ENCODE measurements around the gene ATP2A2.
A peak's percentile ranks its signal among the peaks of the same experiment; 100 is the strongest.
"Not testable (repeated sequence)": the region's sequence is repeated elsewhere in the genome, so short reads cannot be mapped to it uniquely, and the experiment has no call there.

Gene ATP2A2

DNA sequence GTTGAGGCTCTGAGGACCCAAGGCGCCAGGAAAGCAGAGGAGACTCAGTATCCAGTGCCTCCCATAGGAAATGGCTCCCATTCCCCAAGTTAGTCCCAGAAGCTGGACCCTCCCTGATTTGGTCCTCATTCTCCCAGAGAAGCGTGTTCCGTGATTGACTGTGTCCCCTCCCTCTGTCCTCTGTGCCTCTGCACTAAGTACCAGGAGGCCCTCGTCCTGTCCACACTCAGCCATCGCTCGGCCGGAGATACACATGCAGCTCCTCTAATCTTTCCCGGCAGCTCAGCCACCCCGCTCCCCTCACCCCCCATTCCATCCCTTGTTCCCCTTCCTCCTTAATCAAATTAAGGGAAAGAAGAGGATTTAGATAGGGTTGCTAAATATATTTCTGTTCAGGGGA, 28.3 kb upstream of the ATP2A2 start:
- Mint-ChIP-seq H3K36me3 (no peaks in the 10 kb centered on the region), H3K9me3 (no peaks in the 10 kb centered on the region), H3K4me3 (no peak overlapping the region), H3K4me1 (no peaks in the 10 kb centered on the region), H3K27ac (peak overlapping the region; percentile 12), H3K27me3 (no peaks in the 10 kb centered on the region)

DNA sequence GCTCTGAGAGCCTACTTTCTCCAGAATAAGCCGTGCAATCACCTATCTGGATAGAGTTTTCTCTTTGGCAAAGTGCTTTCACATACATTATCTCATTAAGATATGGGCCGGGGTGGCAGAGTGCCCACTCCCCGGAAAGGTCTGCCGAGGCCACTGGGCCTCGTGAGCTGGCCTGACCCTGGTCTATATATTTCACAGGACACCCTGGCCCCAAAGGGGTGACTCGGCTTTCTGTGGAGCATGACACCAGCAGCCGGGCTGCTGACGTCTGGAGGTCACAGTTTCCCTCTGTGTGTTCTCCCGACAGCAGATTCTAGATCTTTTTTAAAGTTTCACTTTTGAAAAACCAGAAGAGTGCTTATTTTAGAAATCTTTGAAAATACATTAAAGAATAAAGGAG, 27.9 kb upstream of the ATP2A2 start:
- no peak overlapping the region for H3K4me3 Mint-ChIP-seq
- H3K27me3 Mint-ChIP-seq = no peaks in the 10 kb centered on the region
- no peaks in the 10 kb centered on the region for H3K9me3 Mint-ChIP-seq
- H3K27ac Mint-ChIP-seq = no peak overlapping the region
- no peaks in the 10 kb centered on the region for H3K36me3 Mint-ChIP-seq
- H3K4me1 Mint-ChIP-seq = no peaks in the 10 kb centered on the region

DNA sequence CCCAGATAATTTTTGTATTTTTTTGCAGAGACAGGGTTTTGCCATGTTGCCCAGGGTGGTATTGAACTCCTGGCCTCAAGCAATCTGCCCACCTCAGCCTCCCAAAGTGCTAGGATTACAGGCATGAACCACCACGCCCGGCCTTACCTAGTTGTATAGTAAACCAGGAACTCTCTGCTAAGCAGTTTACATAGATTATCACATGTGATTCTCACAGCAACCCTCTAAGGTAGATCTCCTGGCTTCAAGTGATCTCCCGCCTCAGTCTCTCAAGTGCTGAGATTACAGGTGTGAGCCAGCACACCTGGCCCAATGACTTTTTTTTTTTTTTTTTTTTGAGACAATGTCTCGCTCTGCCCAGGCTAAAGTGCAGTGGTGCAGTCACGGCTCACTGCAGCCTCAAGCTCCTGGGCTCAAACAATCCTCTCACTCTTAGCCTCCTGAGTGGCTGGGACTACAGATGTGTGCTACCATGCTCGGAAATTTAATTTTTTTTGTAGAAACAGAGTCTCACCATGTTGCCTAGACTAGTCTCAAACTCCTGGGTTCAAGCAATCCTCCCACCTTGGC, 26.0 kb upstream of the ATP2A2 start:
- Mint-ChIP-seq H3K36me3 (no peaks in the 10 kb centered on the region), H3K4me3 (no peak overlapping the region), H3K4me1 (no peaks in the 10 kb centered on the region)

DNA sequence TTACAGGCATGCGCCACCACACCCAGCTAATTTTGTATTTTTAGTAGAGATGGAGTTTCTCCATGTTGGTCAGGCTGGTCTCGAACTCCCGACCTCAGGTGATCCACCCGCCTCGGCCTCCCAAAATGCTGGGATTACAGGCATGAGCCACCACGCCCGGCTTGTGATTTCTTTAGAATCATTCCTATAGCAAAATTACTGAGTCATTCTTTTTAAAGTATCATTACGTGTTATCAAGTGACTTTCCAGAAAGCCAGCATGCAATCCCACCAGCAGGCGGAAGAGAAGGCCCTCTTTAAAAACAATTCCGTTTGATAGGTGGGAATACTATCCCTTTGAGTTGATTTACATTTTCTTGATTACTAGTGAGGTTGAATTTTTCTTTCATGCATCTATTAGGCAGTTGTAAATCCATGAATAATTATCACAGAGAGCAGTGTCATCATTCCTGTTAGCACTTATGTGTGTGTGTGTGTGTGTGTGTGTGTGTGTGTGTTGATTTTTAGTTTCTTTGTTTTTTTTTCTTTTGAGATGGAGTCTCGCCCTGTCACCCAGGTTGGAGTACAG, 25.1 kb upstream of the ATP2A2 start:
- H3K27ac Mint-ChIP-seq, H3K36me3 Mint-ChIP-seq, H3K27me3 Mint-ChIP-seq, H3K4me1 Mint-ChIP-seq, H3K4me3 Mint-ChIP-seq, H3K9me3 Mint-ChIP-seq: not testable (repeated sequence)

More for the DNA sequence above, 26.0 kb upstream of the ATP2A2 start:
- Mint-ChIP-seq H3K9me3 (no peaks in the 10 kb centered on the region), H3K27me3 (no peaks in the 10 kb centered on the region), H3K27ac (no peak overlapping the region)

DNA sequence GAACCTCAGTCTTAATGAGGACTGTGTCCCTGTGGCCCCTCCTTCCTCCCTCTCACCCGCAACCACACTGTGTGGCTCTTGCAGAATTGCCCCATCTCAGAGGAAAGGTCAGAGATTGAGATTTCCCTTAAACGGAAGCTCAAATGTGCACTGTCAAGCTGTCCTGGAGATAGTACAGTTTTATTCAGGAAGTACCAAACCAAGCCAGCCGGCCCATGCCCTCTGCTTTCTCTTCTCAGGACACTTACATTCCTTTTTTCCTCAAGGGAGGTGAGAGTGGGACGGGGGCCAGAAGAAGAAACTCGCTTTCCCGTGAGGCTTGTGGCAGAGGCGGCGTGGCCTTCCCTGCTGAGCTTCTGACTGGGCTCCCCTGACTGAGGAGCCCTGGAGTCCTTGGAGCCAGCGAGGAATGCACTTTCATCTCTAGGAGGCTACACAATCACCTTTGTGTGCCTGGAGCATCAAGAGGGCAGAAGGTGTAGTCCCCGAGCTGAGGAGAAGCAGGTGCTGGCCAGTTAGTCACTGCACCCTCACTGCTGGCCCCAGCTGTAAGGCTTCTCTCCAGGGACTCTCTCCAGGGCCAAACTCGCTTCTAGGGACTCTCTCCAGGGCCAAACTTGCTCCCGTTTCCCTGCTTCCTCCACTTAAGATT, 24.1 kb upstream of the ATP2A2 start:
- no peaks in the 10 kb centered on the region for H3K27me3 Mint-ChIP-seq
- H3K36me3 Mint-ChIP-seq = no peaks in the 10 kb centered on the region
- H3K4me3 Mint-ChIP-seq = no peak overlapping the region
- H3K27ac Mint-ChIP-seq = no peak overlapping the region
- no peaks in the 10 kb centered on the region for H3K9me3 Mint-ChIP-seq
- no peaks in the 10 kb centered on the region for H3K4me1 Mint-ChIP-seq

DNA sequence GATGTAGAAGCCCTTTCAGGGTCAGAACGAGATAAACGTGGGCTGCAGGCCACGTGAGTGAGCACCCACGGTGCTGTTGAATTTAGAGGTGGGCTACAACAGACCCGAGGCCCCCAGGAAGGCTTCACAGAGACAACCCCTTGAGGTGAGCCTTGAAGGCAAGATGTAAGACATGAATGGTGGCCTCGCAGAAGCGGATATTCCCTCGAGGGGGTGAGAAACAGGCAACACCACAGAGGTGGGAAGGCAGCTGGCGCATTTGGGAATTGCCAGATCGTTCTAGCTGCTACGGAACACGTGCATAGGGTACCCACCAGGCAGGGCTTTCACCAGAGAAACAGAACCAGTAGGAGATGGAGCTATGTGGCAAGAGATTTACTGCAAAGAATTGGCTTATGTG, 22.6 kb upstream of the ATP2A2 start:
- no peak overlapping the region for H3K4me3 Mint-ChIP-seq
- no peaks in the 10 kb centered on the region for H3K4me1 Mint-ChIP-seq
- H3K36me3 Mint-ChIP-seq = no peaks in the 10 kb centered on the region
- no peaks in the 10 kb centered on the region for H3K27me3 Mint-ChIP-seq
- H3K27ac Mint-ChIP-seq = no peak overlapping the region
- H3K9me3 Mint-ChIP-seq = no peaks in the 10 kb centered on the region

DNA sequence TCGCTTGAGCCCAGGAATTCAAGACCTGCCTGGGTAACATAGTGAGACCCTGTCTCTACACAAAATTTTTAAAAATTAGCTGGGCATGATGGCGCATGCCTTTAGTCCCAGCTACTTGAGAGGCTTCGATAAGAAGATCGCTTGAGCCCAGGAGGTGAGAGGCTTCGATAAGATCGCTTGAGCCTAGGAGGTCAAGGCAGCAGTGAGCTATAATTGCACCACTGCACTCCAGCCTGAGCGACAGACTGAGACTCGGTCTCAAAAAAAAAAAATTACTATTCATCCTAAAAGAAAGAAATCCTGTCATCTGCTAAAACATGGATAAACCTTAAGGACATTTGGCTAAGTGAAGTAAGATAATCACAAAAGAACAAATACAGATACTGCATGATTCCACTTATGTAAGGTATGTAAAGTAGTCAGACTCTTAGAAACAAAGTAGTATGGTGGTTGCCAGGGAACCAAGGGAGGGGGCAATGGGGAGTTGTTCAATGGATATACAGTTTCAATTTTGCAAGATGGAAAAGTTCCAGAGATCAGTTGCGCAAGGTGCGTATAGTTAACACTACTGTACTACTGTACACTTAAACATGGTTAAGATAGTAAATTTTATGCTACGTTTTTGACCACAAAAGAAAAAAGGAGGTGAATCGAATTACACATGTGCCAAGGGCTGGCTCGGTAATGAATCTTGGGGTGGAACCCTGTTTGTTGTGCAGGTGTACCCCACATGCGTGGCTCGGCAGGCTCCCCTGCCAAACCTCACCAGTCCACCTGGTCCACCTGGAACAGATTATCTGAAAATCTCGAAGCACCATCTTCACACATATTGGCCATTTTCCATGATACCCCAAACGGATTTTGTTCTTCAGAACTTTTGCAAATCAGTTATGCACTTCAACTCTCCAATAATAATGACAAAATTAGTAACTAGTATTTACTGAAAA, 18.3 kb upstream of the ATP2A2 start:
- H3K9me3 Mint-ChIP-seq = no peaks in the 10 kb centered on the region
- no peaks in the 10 kb centered on the region for H3K27me3 Mint-ChIP-seq
- no peak overlapping the region for H3K27ac Mint-ChIP-seq
- H3K4me3 Mint-ChIP-seq = no peak overlapping the region
- no peaks in the 10 kb centered on the region for H3K36me3 Mint-ChIP-seq
- H3K4me1 Mint-ChIP-seq = no peaks in the 10 kb centered on the region

DNA sequence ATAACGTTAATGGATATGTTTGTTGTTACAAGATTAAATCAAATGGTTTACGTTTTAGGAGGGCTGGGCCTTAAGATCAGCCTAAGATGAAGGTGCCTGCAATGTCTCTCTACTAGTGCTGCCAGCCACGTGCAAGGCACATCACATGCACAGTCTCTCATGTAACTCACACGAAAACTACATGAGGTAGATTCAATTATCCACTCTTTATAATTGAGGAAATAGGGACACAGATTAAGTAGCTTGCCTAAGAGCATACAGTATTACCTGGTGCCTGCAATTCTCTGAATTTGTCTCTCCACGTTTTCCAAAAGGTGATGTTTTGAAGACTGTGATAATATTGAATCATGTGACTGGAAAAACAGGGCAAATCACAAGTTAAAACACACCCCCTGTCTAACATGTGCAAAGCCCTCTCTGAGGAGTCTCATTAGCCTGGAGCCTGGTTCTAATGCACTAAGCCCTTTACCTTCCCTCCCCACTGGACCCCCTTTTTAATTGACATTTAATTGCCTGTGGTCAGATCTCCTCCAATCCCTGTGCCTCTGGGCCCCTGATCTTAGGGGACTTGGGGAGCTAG, 14.6 kb upstream of the ATP2A2 start:
- Mint-ChIP-seq H3K36me3 (no peaks in the 10 kb centered on the region), H3K27me3 (peaks cover 3% of the 10 kb centered on the region), H3K4me1 (no peaks in the 10 kb centered on the region), H3K27ac (no peak overlapping the region), H3K9me3 (no peaks in the 10 kb centered on the region), H3K4me3 (no peak overlapping the region)

DNA sequence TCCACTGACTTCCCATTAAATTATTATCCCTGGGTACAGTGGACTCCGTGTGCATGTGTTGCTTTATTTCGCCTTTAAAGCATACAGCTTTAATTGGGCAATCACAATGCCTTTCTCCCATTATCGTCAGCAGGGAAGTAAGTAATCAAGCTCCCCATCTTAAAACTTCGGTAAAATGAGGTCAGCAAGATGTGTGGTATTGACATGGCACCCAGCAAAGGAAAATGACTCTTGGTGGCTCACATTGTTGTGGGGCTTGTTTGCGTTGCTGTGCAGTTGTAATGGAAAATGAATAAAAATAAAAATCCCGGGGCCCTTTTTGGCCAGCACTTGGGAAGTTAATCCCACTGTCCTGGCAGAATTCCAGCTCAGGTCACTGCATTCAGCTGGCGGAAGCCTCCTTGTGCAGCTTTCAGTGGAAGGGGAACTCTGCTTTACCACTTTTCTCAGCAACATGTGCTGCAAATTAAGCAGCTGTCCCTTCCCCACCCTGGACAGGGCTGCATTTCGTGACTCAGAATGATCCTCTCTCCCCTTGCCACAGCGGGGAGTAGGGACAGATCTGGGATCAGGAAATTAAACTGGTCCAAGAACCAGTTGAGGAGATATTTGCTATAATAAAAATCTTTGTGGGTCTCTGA, 13.9 kb upstream of the ATP2A2 start:
- H3K27me3 Mint-ChIP-seq = peaks cover 3% of the 10 kb centered on the region
- H3K27ac Mint-ChIP-seq = no peak overlapping the region
- no peaks in the 10 kb centered on the region for H3K9me3 Mint-ChIP-seq
- no peaks in the 10 kb centered on the region for H3K4me1 Mint-ChIP-seq
- no peaks in the 10 kb centered on the region for H3K36me3 Mint-ChIP-seq
- no peak overlapping the region for H3K4me3 Mint-ChIP-seq

DNA sequence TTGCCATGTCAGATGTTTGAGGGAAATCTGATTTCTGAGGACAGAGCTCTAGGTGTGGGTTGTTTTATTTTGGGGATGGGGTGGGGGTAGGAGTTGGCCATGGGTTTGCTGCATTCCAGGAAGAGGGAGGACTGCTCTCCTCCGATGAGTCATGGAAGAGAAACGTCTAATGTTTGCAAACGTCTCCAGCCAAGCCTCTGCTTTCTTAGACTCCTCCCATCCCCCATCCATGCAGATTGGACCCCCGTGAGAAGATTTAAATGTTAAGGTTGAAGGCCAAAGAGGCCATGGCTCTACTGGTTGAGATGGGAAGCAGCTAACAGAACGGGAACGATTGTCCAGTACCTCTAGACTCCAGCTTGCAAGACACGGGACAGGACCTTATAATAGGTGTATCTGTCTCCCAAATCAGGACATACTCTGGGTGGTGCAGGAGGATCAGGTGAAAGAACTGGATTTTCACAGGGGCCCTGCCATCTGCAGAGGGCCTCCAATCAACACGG, 11.4 kb upstream of the ATP2A2 start:
- Mint-ChIP-seq H3K9me3 (no peaks in the 10 kb centered on the region), H3K36me3 (peaks cover 2% of the 10 kb centered on the region), H3K4me3 (no peak overlapping the region), H3K27ac (no peak overlapping the region), H3K4me1 (no peaks in the 10 kb centered on the region), H3K27me3 (peaks cover 3% of the 10 kb centered on the region)

DNA sequence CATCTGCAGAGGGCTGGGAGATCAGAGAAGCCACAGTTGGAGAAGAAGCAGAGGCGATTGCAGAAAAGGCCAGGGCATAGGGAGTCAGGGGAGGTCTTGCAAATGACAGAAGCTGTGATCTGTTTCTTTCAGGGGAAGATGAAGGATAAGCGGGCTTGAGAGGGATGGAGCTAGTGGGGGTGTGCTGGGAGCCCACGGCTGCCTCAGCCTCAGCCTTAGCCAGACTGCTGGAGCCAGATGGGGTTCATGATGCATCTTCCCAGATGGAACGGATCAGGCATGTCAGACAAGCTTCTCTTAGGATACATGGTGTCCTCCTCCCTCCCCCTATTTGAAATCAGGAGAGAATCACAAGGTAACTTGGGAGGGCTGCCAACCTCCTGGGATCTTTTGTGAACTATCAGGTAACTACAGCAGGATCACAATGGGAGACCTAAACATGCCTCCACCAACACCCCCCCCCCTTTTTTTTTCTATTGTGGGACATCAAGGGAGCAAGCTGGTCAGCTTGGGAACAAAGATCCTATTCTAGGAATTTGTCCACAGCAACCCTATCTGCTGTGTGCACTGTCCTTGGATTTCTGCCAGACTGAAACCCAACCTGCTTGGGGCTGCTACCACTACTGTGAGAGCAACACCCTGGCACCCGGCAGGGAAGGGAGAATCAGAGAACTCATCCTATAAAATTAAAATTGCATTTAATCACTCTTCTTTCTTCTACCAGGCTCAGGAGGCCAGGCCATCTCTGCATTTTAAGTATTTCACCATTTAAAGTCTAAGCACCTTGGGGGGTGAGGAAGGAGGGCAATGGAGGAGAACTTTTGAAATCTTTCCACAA, 10.7 kb upstream of the ATP2A2 start:
- no peaks in the 10 kb centered on the region for H3K4me1 Mint-ChIP-seq
- peaks cover 2% of the 10 kb centered on the region for H3K36me3 Mint-ChIP-seq
- no peaks in the 10 kb centered on the region for H3K9me3 Mint-ChIP-seq
- H3K27me3 Mint-ChIP-seq = peaks cover 3% of the 10 kb centered on the region
- H3K27ac Mint-ChIP-seq = no peak overlapping the region
- H3K4me3 Mint-ChIP-seq = no peak overlapping the region

DNA sequence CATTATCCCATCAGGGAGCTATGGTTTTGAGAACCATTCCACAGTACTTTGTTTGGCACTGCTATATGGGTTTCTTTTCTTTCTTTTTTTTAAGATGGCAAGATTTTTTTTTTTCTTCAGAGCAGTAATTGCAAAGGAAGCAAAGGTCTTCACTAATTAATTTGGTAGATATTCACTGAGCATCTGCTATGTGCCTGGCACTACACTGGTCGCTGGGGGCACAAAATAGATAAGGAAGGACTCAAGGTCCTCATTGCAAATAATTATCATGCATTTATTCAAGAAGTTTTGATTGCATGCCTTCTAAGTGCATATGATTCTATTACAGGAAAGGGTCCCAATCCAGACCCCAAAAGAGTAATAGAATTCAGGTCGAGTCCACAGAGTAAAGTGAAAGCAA, 10.0 kb upstream of the ATP2A2 start:
- no peaks in the 10 kb centered on the region for H3K9me3 Mint-ChIP-seq
- no peaks in the 10 kb centered on the region for H3K4me1 Mint-ChIP-seq
- H3K27me3 Mint-ChIP-seq = peaks cover 3% of the 10 kb centered on the region
- no peak overlapping the region for H3K4me3 Mint-ChIP-seq
- no peak overlapping the region for H3K27ac Mint-ChIP-seq
- peaks cover 2% of the 10 kb centered on the region for H3K36me3 Mint-ChIP-seq

DNA sequence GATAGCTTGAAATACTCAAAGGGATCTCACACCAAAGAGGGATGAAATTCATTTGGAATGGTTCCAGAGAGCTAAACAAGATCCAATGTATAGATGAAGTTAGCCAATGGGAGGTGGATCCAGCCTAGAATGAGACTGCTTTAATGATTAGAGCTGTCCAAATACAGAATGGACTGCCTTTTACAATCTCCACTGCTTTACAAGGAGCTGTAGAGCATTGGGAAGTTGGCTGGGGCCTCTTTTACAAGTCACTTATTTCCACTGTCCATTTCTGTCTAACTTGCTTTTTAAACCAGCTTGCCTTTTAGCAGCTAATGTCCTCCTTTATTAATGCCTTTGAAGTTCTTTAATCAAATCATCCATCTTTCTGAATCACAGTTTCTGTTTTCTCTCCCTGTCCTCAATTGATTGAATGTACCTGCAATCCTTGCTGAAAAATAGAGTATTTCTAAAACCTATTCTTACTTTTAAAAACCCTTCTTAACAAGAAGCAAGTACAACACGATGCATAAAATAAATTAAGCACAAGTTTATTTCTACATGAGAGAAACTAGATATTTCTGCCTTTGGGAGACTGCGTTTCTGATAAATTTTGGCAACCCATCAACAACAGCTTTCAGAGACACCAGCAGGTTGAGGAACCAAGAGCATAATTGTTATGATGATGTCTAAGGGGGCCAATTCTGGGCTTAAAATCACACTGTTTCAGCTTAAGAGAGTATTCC, 3.4 kb upstream of the ATP2A2 start:
- Mint-ChIP-seq H3K27ac (no peak overlapping the region), H3K27me3 (no peaks in the 10 kb centered on the region), H3K4me3 (no peak overlapping the region), H3K36me3 (peaks cover 3% of the 10 kb centered on the region), H3K4me1 (peaks cover 6% of the 10 kb centered on the region), H3K9me3 (no peaks in the 10 kb centered on the region)

DNA sequence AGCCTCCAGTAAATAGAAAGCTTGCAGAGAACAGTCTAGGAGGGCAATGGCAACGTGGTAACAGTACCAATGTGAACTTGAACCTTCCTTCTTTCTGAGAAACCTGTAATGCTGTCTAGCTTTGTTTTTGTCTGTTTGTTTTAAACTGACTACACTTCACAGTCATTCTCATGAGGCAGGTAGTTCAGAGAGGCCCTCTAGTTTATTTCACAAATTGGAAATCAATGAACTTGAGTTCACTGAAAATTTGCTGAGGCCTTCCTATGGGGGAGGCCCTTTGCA, 2.9 kb upstream of the ATP2A2 start:
- Mint-ChIP-seq H3K4me1 (peaks cover 10% of the 10 kb centered on the region), H3K27me3 (no peaks in the 10 kb centered on the region), H3K4me3 (no peak overlapping the region), H3K27ac (no peak overlapping the region), H3K9me3 (no peaks in the 10 kb centered on the region), H3K36me3 (peaks cover 4% of the 10 kb centered on the region)
